HepG2 (cell line): Measurements from ENCODE around the gene CAPZA2. TPM values are rescaled to one million over a fixed set of nuclear protein-coding genes. Genes with fewer than 3 reads are reported as not detected.

ENCODE experiments used
- ARNT ChIP-seq: fragments of 450-650 bp; IDR thresholded peaks from 2 replicates; pipeline ENCODE4 v1.6.1; 2017
- BATF2 ChIP-seq: sonication (generic); formaldehyde crosslinking; IDR thresholded peaks from 2 replicates; pipeline ENCODE4 v1.8.0; 2022; ENCODE audit warnings: mild to moderate bottlenecking, missing genetic modification reagents, moderate library complexity
- DNMT3B ChIP-seq: conservative IDR thresholded peaks from 2 replicates; pipeline ENCODE4 v1.6.1; 2016; ENCODE audit warnings: missing biosample characterization, control low read depth
- EEA1 ChIP-seq: sonication (generic); formaldehyde crosslinking; IDR thresholded peaks from 2 replicates; pipeline ENCODE4 v1.5.1; 2020; ENCODE audit warnings: mild to moderate bottlenecking, missing genetic modification reagents, borderline replicate concordance
- ETV6 ChIP-seq: sonication (generic); formaldehyde crosslinking; conservative IDR thresholded peaks from 2 replicates; pipeline ENCODE4 v1.4.0; 2020; ENCODE audit warnings: missing genetic modification reagents
- FOXC1 ChIP-seq: sonication (generic); formaldehyde crosslinking; IDR thresholded peaks from 2 replicates; pipeline ENCODE4 v1.8.0; 2022; ENCODE audit warnings: mild to moderate bottlenecking, missing genetic modification reagents, borderline replicate concordance
- FOXK2 ChIP-seq: fragments of 450-650 bp; IDR thresholded peaks from 2 replicates; pipeline ENCODE4 v1.6.1; 2016
- IKZF5 ChIP-seq: IDR thresholded peaks from 2 replicates; pipeline ENCODE4 v1.6.1; 2018; ENCODE audit warnings: missing genetic modification reagents, mild to moderate bottlenecking, missing compliant biosample characterization
- KLF11 ChIP-seq: IDR thresholded peaks from 2 replicates; pipeline ENCODE4 v1.6.1; 2016; ENCODE audit warnings: missing compliant biosample characterization
- KLF15 ChIP-seq: sonication (generic); formaldehyde crosslinking; IDR thresholded peaks from 2 replicates; pipeline ENCODE4 v1.8.1; 2023; ENCODE audit warnings: borderline replicate concordance, mild to moderate bottlenecking, inconsistent platforms, missing genetic modification reagents, mixed read lengths
- SKI ChIP-seq: fragments of 450-650 bp; IDR thresholded peaks from one replicate; pipeline ENCODE4 v1.6.1; 2018; ENCODE audit warnings: mild to moderate bottlenecking; ENCODE audit not compliant: partially characterized antibody
- SRSF1 ChIP-seq: fragments of 200-400 bp; formaldehyde crosslinking; optimal IDR thresholded peaks from 2 replicates; pipeline ENCODE3; 2017; ENCODE audit warnings: mild to moderate bottlenecking, low read depth, low read length, moderate library complexity
- SRY ChIP-seq: sonication (generic); formaldehyde crosslinking; IDR thresholded peaks from 2 replicates; pipeline ENCODE4 v1.8.0; 2022; ENCODE audit warnings: mild to moderate bottlenecking, missing genetic modification reagents
- TBP ChIP-seq: sonication (generic); formaldehyde crosslinking; IDR thresholded peaks from 2 replicates; pipeline ENCODE4 v1.5.0; 2020; ENCODE audit warnings: missing genetic modification reagents
- ZC3H4 ChIP-seq: sonication (generic); formaldehyde crosslinking; IDR thresholded peaks from 2 replicates; pipeline ENCODE4 v1.4.0; 2020; ENCODE audit warnings: missing genetic modification reagents, borderline replicate concordance
- ZFP1 ChIP-seq: IDR thresholded peaks from 2 replicates; pipeline ENCODE4 v1.6.1; 2016
- ZKSCAN5 ChIP-seq: sonication (generic); formaldehyde crosslinking; IDR thresholded peaks from 2 replicates; pipeline ENCODE4 v1.5.1; 2020; ENCODE audit warnings: mild to moderate bottlenecking, missing genetic modification reagents
- ZMYM4 ChIP-seq: sonication (generic); formaldehyde crosslinking; IDR thresholded peaks from 2 replicates; pipeline ENCODE4 v1.8.1; 2023; ENCODE audit warnings: mild to moderate bottlenecking, missing genetic modification reagents
- ZNF687 ChIP-seq: sonication (generic); formaldehyde crosslinking; IDR thresholded peaks from 2 replicates; pipeline ENCODE4 v1.5.1; 2020; ENCODE audit warnings: mild to moderate bottlenecking, missing genetic modification reagents, moderate library complexity
- ZNF710 ChIP-seq: sonication (generic); formaldehyde crosslinking; IDR thresholded peaks from 2 replicates; pipeline ENCODE4 v1.5.0; 2020; ENCODE audit warnings: mild to moderate bottlenecking, missing genetic modification reagents, borderline replicate concordance
- ZNF772 ChIP-seq: sonication (generic); formaldehyde crosslinking; IDR thresholded peaks from 2 replicates; pipeline ENCODE4 v1.5.0; 2020; ENCODE audit warnings: mild to moderate bottlenecking, missing genetic modification reagents
- ZNF782 ChIP-seq: sonication (generic); formaldehyde crosslinking; IDR thresholded peaks from 2 replicates; pipeline ENCODE4 v1.4.0; 2020; ENCODE audit warnings: missing genetic modification reagents, mild to moderate bottlenecking, borderline replicate concordance
- ZNF83 ChIP-seq: sonication (generic); formaldehyde crosslinking; IDR thresholded peaks from 2 replicates; pipeline ENCODE4 v1.4.0; 2020; ENCODE audit warnings: missing genetic modification reagents, mild to moderate bottlenecking, borderline replicate concordance
- polyA plus RNA-seq, 8 experiments: library from polyadenylated mRNA; depleted of rRNA in 3 of 8; stranded (reverse) in 7 of 8; unstranded in 1 of 8; fragments of >200 nt; fragmentation: Illumina TruSeq in 4 of 8; extraction: Trizol in 4 of 8; gene quantifications; 2 replicates each; pipeline versions ENCODE4 v1.2.1 to v1.2.3, GENCODE V29; 2011 to 2016; ENCODE audit warnings: low read depth in 4 of 8, missing spikeins in 1 of 8, mixed read lengths in 1 of 8; ENCODE audit not compliant: insufficient read depth in 1 of 8
- total RNA-seq, 5 experiments: library from RNA; depleted of rRNA; stranded (reverse); fragments of >200 nt; fragmentation: Illumina TruSeq; extraction: Trizol; gene quantifications; 2 replicates each; pipeline ENCODE4 v1.2.3, GENCODE V29; 2016; ENCODE audit warnings: low read depth in 1 of 5

The CAPZA2 gene
- total and polyA plus RNA-seq, 2 of the 13 experiments (the other 11 are each of a cell fraction or from before 2014, with no cell fraction given): 38.4 to 199 TPM

- TF ChIP-seq ZNF710 (CRISPR knock-in tag) (peak; percentile 45; the same call in 1 of the 2 replicates), ZFP1 (CRISPR knock-in tag) (no peak), IKZF5 (peak; percentile 50; the same call in 1 of the 2 replicates), KLF15 (0 out of 2 replicates have a peak, but pooled peaks have one; percentile 39), SRY (CRISPR knock-in tag) (peak; percentile 67; the same call in 1 of the 2 replicates), ARNT (no peak), FOXK2 (no peak), ZMYM4 (CRISPR knock-in tag) (peak; percentile 52), ZNF687 (peak; percentile 85), ZNF772 (CRISPR knock-in tag) (peak; percentile 77), ZNF782 (CRISPR knock-in tag) (no peak), ZC3H4 (CRISPR knock-in tag) (no peak), KLF11 (0 out of 2 replicates have a peak, but pooled peaks have one; percentile 29), DNMT3B (CRISPR knock-in tag) (peak; percentile 58; the same call in 1 of the 2 replicates), EEA1 (no peak), SKI (peak; percentile 63), ZKSCAN5 (no peak), TBP (CRISPR knock-in tag) (no peak), ETV6 (CRISPR knock-in tag) (peak; percentile 83; the same call in 1 of the 2 replicates), BATF2 (CRISPR knock-in tag) (no peak), ZNF83 (peak; percentile 44; the same call in 1 of the 2 replicates), FOXC1 (peak; percentile 18; the same call in 1 of the 2 replicates), SRSF1 (peak; percentile 71)
Observed at GRCh38 chr7:116862234-116862950, at the start of gene CAPZA2 (continued).
